HepG2 (cell line): ENCODE results near the gene RBCK1. TPM values are rescaled to one million over a fixed set of nuclear protein-coding genes. Genes with fewer than 3 reads are reported as not detected.

ENCODE experiments used
- AGO2 ChIP-seq: fragments of 200-400 bp; formaldehyde crosslinking; optimal IDR thresholded peaks from 2 replicates; pipeline ENCODE3; 2017; ENCODE audit warnings: mild to moderate bottlenecking, low read depth, low read length, moderate library complexity
- GABPA ChIP-seq, 2 experiments: IDR thresholded peaks; 2 replicates each; pipeline ENCODE4 v1.6.1; 2011 to 2016; ENCODE audit warnings: low read depth in 2 of 2, low read length in 1 of 2, missing biosample characterization in 1 of 2, missing genetic modification characterization in 1 of 2
- GTF3A ChIP-seq: sonication (generic); formaldehyde crosslinking; conservative IDR thresholded peaks from 2 replicates; pipeline ENCODE4 v1.4.0; 2020; ENCODE audit warnings: mild to moderate bottlenecking, missing genetic modification reagents
- KDM3A ChIP-seq: IDR thresholded peaks from 2 replicates; pipeline ENCODE4 v1.6.1; 2018; ENCODE audit warnings: low read depth, missing compliant biosample characterization
- MAFK ChIP-seq, 2 experiments: IDR thresholded peaks in 1 of 2; conservative IDR thresholded peaks in 1 of 2; 2 replicates each; pipeline ENCODE4 v1.6.1; 2011; ENCODE audit warnings: improper control_type of control experiment in 2 of 2, low read length in 2 of 2
- NR2F6 ChIP-seq, 2 experiments: IDR thresholded peaks; 2 replicates each; pipeline ENCODE4 v1.6.1; 2016; ENCODE audit warnings: antibody characterized with exemption in 1 of 2, mild to moderate bottlenecking in 1 of 2
- PHB2 ChIP-seq: fragments of 450-650 bp; IDR thresholded peaks from 2 replicates; pipeline ENCODE4 v1.6.1; 2018; ENCODE audit not compliant: partially characterized antibody
- SETDB1 ChIP-seq: sonication (generic); formaldehyde crosslinking; IDR thresholded peaks from 2 replicates; pipeline ENCODE4 v1.5.1; 2020; ENCODE audit warnings: missing genetic modification reagents, mild to moderate bottlenecking, borderline replicate concordance
- SKI ChIP-seq: fragments of 450-650 bp; IDR thresholded peaks from one replicate; pipeline ENCODE4 v1.6.1; 2018; ENCODE audit warnings: mild to moderate bottlenecking; ENCODE audit not compliant: partially characterized antibody
- YEATS2 ChIP-seq: sonication (generic); formaldehyde crosslinking; IDR thresholded peaks from 2 replicates; pipeline ENCODE4 v1.4.0; 2020; ENCODE audit warnings: missing genetic modification reagents, borderline replicate concordance
- ZC3H13 ChIP-seq: sonication (generic); formaldehyde crosslinking; IDR thresholded peaks from 2 replicates; pipeline ENCODE4 v1.8.1; 2023; ENCODE audit warnings: mild to moderate bottlenecking, missing genetic modification reagents, moderate library complexity
- ZNF180 ChIP-seq: sonication (generic); formaldehyde crosslinking; IDR thresholded peaks from 2 replicates; pipeline ENCODE4 v1.4.0; 2020; ENCODE audit warnings: low read depth, missing genetic modification reagents, borderline replicate concordance
- ZNF569 ChIP-seq: sonication (generic); formaldehyde crosslinking; IDR thresholded peaks from 2 replicates; pipeline ENCODE4 v1.5.0; 2020; ENCODE audit warnings: mild to moderate bottlenecking, missing genetic modification reagents, moderate library complexity, borderline replicate concordance
- ZZZ3 ChIP-seq: sonication (generic); formaldehyde crosslinking; IDR thresholded peaks from 2 replicates; pipeline ENCODE4 v1.4.0; 2020; ENCODE audit warnings: missing genetic modification reagents, mild to moderate bottlenecking, borderline replicate concordance
- polyA plus RNA-seq, 8 experiments: library from polyadenylated mRNA; depleted of rRNA in 3 of 8; stranded (reverse) in 7 of 8; unstranded in 1 of 8; fragments of >200 nt; fragmentation: Illumina TruSeq in 4 of 8; extraction: Trizol in 4 of 8; gene quantifications; 2 replicates each; pipeline versions ENCODE4 v1.2.1 to v1.2.3, GENCODE V29; 2011 to 2016; ENCODE audit warnings: low read depth in 4 of 8, missing spikeins in 1 of 8, mixed read lengths in 1 of 8; ENCODE audit not compliant: insufficient read depth in 1 of 8
- total RNA-seq, 5 experiments: library from RNA; depleted of rRNA; stranded (reverse); fragments of >200 nt; fragmentation: Illumina TruSeq; extraction: Trizol; gene quantifications; 2 replicates each; pipeline ENCODE4 v1.2.3, GENCODE V29; 2016; ENCODE audit warnings: low read depth in 1 of 5
- TF ChIP-seq, protein P1 (sequence below): sonication (generic); formaldehyde crosslinking; IDR thresholded peaks from 2 replicates; pipeline ENCODE4 v1.4.0; 2020; ENCODE audit warnings: missing genetic modification reagents
- TF ChIP-seq, protein P2 (sequence below): sonication (generic); formaldehyde crosslinking; IDR thresholded peaks from 2 replicates; pipeline ENCODE4 v1.8.1; 2023; ENCODE audit warnings: mild to moderate bottlenecking, missing genetic modification reagents
- TF ChIP-seq, protein P3 (sequence below): sonication (generic); formaldehyde crosslinking; IDR thresholded peaks from 2 replicates; pipeline ENCODE4 v1.5.0; 2020; ENCODE audit warnings: mild to moderate bottlenecking, missing genetic modification reagents, borderline replicate concordance
- TF ChIP-seq, protein P4 (sequence below): sonication (generic); formaldehyde crosslinking; IDR thresholded peaks from 2 replicates; pipeline ENCODE4 v1.9.0; 2021; ENCODE audit warnings: missing genetic modification reagents, borderline replicate concordance

RBCK1 gene
- total and polyA plus RNA-seq, 2 of the 13 experiments (the other 11 are each of a cell fraction or from before 2014, with no cell fraction given), result 149 to 215 TPM

DNA sequence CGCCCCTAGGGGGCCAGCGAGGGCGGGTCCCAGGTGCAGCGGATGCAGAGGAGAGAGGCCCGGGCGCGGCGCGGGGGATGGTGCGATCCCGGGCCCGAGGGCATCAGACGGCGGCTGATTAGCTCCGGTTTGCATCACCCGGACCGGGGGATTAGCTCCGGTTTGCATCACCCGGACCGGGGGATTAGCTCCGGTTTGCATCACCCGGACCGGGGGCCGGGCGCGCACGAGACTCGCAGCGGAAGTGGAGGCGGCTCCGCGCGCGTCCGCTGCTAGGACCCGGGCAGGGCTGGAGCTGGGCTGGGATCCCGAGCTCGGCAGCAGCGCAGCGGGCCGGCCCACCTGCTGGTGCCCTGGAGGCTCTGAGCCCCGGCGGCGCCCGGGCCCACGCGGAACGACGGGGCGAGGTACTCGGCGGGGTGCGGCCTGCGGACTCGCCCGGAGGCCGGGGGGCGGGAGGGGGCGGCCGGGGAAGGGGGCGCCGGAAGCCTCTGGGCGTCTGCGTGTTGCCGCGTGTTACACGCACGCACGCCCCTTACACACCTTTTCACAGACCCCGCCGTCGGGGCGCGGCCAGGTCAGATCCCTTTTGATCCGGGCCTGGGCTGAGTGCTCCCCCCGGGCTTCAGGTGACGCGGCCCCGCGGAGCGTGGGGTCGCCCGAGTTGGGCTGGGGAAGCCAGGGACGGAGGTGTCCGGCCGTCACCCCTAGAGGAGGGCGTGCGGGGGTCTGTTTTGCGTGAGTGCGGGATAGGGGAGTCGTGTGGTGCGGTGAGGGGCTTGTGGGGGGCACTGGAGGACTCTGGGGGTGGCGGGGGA, 27.1 kb upstream of the RBCK1 start (continued):
- TF ChIP-seq SETDB1 (CRISPR knock-in tag), result no peak
- TF ChIP-seq YEATS2 (CRISPR knock-in tag), result peak; percentile 79
- peak; percentile 91 for TF ChIP-seq SKI
- TF ChIP-seq, protein P1, sequence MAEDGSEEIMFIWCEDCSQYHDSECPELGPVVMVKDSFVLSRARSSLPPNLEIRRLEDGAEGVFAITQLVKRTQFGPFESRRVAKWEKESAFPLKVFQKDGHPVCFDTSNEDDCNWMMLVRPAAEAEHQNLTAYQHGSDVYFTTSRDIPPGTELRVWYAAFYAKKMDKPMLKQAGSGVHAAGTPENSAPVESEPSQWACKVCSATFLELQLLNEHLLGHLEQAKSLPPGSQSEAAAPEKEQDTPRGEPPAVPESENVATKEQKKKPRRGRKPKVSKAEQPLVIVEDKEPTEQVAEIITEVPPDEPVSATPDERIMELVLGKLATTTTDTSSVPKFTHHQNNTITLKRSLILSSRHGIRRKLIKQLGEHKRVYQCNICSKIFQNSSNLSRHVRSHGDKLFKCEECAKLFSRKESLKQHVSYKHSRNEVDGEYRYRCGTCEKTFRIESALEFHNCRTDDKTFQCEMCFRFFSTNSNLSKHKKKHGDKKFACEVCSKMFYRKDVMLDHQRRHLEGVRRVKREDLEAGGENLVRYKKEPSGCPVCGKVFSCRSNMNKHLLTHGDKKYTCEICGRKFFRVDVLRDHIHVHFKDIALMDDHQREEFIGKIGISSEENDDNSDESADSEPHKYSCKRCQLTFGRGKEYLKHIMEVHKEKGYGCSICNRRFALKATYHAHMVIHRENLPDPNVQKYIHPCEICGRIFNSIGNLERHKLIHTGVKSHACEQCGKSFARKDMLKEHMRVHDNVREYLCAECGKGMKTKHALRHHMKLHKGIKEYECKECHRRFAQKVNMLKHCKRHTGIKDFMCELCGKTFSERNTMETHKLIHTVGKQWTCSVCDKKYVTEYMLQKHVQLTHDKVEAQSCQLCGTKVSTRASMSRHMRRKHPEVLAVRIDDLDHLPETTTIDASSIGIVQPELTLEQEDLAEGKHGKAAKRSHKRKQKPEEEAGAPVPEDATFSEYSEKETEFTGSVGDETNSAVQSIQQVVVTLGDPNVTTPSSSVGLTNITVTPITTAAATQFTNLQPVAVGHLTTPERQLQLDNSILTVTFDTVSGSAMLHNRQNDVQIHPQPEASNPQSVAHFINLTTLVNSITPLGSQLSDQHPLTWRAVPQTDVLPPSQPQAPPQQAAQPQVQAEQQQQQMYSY (CRISPR knock-in tag), result 0 out of 2 replicates have a peak, but pooled peaks have one; percentile 47
- no peak for TF ChIP-seq ZNF569 (CRISPR knock-in tag)
- TF ChIP-seq ZC3H13 (CRISPR knock-in tag), result no peak
- no peak for TF ChIP-seq NR2F6 (IDR thresholded peaks at IDR 0.05)
- TF ChIP-seq NR2F6 (CRISPR knock-in tag; IDR thresholded peaks at IDR 0.05), result peak; percentile 51; the same call in 1 of the 2 replicates
- TF ChIP-seq MAFK (conservative IDR thresholded peaks at IDR 0.05 in 1 of 2, IDR thresholded peaks at IDR 0.05 in 1 of 2; ENCODE audit: low read length in 2 of 2), result no peak
- TF ChIP-seq, protein P2, sequence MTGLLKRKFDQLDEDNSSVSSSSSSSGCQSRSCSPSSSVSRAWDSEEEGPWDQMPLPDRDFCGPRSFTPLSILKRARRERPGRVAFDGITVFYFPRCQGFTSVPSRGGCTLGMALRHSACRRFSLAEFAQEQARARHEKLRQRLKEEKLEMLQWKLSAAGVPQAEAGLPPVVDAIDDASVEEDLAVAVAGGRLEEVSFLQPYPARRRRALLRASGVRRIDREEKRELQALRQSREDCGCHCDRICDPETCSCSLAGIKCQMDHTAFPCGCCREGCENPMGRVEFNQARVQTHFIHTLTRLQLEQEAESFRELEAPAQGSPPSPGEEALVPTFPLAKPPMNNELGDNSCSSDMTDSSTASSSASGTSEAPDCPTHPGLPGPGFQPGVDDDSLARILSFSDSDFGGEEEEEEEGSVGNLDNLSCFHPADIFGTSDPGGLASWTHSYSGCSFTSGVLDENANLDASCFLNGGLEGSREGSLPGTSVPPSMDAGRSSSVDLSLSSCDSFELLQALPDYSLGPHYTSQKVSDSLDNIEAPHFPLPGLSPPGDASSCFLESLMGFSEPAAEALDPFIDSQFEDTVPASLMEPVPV (CRISPR knock-in tag), result peak; percentile 39; the same call in 1 of the 2 replicates
- TF ChIP-seq KDM3A (CRISPR knock-in tag), result peak; percentile 94
- TF ChIP-seq, protein P3, sequence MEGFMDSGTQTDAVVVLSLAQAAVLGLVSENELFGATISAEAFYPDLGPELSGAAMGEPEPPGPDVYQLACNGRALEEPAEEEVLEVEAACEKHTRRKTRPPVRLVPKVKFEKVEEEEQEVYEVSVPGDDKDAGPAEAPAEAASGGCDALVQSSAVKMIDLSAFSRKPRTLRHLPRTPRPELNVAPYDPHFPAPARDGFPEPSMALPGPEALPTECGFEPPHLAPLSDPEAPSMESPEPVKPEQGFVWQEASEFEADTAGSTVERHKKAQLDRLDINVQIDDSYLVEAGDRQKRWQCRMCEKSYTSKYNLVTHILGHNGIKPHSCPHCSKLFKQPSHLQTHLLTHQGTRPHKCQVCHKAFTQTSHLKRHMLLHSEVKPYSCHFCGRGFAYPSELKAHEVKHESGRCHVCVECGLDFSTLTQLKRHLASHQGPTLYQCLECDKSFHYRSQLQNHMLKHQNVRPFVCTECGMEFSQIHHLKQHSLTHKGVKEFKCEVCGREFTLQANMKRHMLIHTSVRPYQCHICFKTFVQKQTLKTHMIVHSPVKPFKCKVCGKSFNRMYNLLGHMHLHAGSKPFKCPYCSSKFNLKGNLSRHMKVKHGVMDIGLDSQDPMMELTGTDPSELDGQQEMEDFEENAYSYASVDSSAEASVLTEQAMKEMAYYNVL (CRISPR knock-in tag), result peak; percentile 75
- no peak for TF ChIP-seq ZNF180 (CRISPR knock-in tag)
- TF ChIP-seq GTF3A (CRISPR knock-in tag), result 0 out of 2 replicates have a peak, but pooled peaks have one; percentile 69
- TF ChIP-seq, protein P4, sequence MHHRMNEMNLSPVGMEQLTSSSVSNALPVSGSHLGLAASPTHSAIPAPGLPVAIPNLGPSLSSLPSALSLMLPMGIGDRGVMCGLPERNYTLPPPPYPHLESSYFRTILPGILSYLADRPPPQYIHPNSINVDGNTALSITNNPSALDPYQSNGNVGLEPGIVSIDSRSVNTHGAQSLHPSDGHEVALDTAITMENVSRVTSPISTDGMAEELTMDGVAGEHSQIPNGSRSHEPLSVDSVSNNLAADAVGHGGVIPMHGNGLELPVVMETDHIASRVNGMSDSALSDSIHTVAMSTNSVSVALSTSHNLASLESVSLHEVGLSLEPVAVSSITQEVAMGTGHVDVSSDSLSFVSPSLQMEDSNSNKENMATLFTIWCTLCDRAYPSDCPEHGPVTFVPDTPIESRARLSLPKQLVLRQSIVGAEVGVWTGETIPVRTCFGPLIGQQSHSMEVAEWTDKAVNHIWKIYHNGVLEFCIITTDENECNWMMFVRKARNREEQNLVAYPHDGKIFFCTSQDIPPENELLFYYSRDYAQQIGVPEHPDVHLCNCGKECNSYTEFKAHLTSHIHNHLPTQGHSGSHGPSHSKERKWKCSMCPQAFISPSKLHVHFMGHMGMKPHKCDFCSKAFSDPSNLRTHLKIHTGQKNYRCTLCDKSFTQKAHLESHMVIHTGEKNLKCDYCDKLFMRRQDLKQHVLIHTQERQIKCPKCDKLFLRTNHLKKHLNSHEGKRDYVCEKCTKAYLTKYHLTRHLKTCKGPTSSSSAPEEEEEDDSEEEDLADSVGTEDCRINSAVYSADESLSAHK (CRISPR knock-in tag), result no peak
- peak; percentile 67 for TF ChIP-seq GABPA (IDR thresholded peaks at IDR 0.05; ENCODE audit: low read depth, low read length)
- TF ChIP-seq GABPA (CRISPR knock-in tag; IDR thresholded peaks at IDR 0.05; ENCODE audit: low read depth), result peak; percentile 67
- TF ChIP-seq PHB2, result no peak
- peak; percentile 86 for TF ChIP-seq AGO2
- no peak; the same call in 1 of the 2 replicates for TF ChIP-seq ZZZ3 (CRISPR knock-in tag)
